Measurements from ENCODE around the gene PRMT6. TPM values are rescaled to one million over a fixed set of nuclear protein-coding genes. Genes with fewer than 3 reads are reported as not detected.

The PRMT6 gene
- total and polyA plus RNA-seq, 2 experiments from 2014 or later, result 29.6 to 46.6 TPM

DNA sequence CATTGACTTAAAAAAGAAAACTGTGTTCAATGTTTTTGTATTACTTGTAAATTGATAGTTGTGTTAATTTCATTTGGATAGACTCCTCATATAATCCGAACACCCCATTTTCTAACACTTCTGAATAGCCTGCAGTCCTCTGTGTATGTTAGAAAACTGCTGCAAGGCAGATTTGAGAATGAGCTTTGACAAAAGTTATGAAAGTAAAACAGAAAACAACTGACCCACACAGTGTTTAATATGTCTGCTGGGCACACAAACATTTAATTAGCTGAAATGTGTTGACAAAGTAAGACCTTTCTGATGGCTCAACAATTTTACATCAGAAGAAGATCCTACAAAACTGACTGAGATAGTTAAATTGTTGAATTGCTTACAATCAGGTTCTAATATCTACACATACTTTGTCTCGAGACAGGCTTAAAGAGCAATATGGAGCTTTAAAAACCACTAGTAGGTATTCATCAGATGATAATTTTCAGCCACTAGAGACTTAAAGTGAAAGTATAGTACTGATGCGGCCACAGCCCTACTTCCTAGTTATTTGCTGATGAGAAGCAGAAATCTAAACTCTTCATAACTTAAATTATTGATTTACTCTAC lies 40.0 kb upstream of the PRMT6 start:
- TF ChIP-seq STAT1 (IDR thresholded peaks at IDR 0.05; ENCODE audit: unreplicated experiment) (no peak), NANOG (IDR thresholded peaks at IDR 0.05; ENCODE audit: borderline replicate concordance) (no peak), EZH2 (IDR thresholded peaks at IDR 0.05; ENCODE audit: low read depth, unreplicated experiment) (no peak), ZNF462 (CRISPR knock-in tag; IDR thresholded peaks at IDR 0.05) (no peak), ETS1 (IDR thresholded peaks at IDR 0.05) (no peak), JUNB (IDR thresholded peaks at IDR 0.05; ENCODE audit: unreplicated experiment) (no peak)
- Histone ChIP-seq H2AFZ (0 out of 2 replicates have a peak overlapping the region, but pooled peaks have one; percentile 11), H3K27me3 (ENCODE audit: insufficient read depth) (no peaks in the 10 kb centered on the region), H3F3A (replicated peaks; ENCODE audit: low read depth) (no peaks in the 10 kb centered on the region), H3K4me2 (no peak overlapping the region), H4K20me1 (replicated peaks; ENCODE audit: insufficient read depth) (no peaks in the 10 kb centered on the region), H3K9me2 (ENCODE audit: insufficient read depth) (peaks cover 11% of the 10 kb centered on the region; the same call in 1 of the 2 replicates), H3K27ac (ENCODE audit: low read depth) (no peak overlapping the region), H3K79me2 (replicated peaks; ENCODE audit: insufficient read depth) (no peaks in the 10 kb centered on the region), H3K4me1 (ENCODE audit: insufficient read depth) (peaks cover 11% of the 10 kb centered on the region; the same call in 1 of the 2 replicates), H3K36me3 (ENCODE audit: insufficient read depth) (no peaks in the 10 kb centered on the region), H3K4me3 (no peak overlapping the region)
- H3K27me3 Mint-ChIP-seq (ENCODE audit: insufficient read depth, low read depth, poor library complexity), result no peaks in the 10 kb centered on the region
- H3K9me3 Mint-ChIP-seq, result no peaks in the 10 kb centered on the region
- no peak for ATAC-seq
- H3K4me1 Mint-ChIP-seq, result peaks cover 21% of the 10 kb centered on the region
- no peak overlapping the region for H3K4me3 Mint-ChIP-seq
- H3K27ac Mint-ChIP-seq, result no peak overlapping the region; the same call in 1 of the 2 replicates
- DNase-seq (ENCODE audit: low spot score), result no peak
- no peaks in the 10 kb centered on the region for H3K36me3 Mint-ChIP-seq (ENCODE audit: low read depth)
